ENCODE data around the gene PCMTD2. TPM values are rescaled to one million over a fixed set of nuclear protein-coding genes. Genes with fewer than 3 reads are reported as not detected.
A peak's percentile ranks its signal among the peaks of the same experiment; 100 is the strongest.
"Not testable (repeated sequence)": the region's sequence is repeated elsewhere in the genome, so short reads cannot be mapped to it uniquely, and the experiment has no call there.

Gene PCMTD2
- total and polyA plus RNA-seq, 2 of the 13 experiments (the other 11 are each of a cell fraction or from before 2014, with no cell fraction given) = 47.0 to 76.9 TPM

DNA sequence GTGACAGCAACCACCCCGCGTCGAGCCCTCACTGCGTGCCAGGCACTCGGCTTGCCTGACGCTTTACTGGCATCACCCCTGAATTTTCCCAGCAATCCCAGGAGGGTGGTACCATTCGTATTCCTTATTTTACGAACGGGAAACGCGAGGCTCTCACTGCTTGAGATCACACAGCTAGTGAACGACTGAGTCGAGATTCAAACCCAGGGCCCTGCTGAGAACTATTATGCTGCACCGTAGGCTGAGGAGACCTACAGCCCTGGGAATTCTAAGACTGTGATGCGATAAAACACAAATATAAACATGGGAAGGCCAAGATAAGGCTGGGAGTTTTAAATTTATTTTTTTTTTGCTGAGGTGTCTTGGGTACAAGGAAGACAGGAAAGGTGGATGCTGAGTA, 60.3 kb downstream of the PCMTD2 start:
- FAIRE-seq; BruUV-seq (replicated peaks); H3K4me1 ChIP-seq (ENCODE audit: insufficient read depth, low read length); H3K27ac ChIP-seq (ENCODE audit: extremely low read length, insufficient read depth, low read length); H3K4me3 ChIP-seq (replicated peaks in 1 of 3; ENCODE audit: insufficient read depth in 1 of 3, low read depth in 2 of 3, low read length in 3 of 3); intact Hi-C loops (cut with micrococcal nuclease; ENCODE audit: unreplicated experiment); H3K79me2 ChIP-seq (ENCODE audit: insufficient read depth, low read length); POLR2A ChIA-PET; ATAC-seq; CTCF ChIA-PET (ENCODE audit: low intra/inter-chr PET ratio, low total read pairs); H3K9me3 ChIP-seq (ENCODE audit: low read length); H3K4me2 ChIP-seq (ENCODE audit: low read depth, low read length); DNase-seq (ENCODE audit: low spot score); H3K36me3 ChIP-seq (replicated peaks in 1 of 2; ENCODE audit: control insufficient read depth in 1 of 2, insufficient read depth in 2 of 2, low read length in 2 of 2); in situ Hi-C loops (cut with HindIII; ENCODE audit: extremely low pct_ligation_motif_present, low pct_unique_long_range_greater_than_20kb); H3K9ac ChIP-seq (ENCODE audit: insufficient read depth, low read depth, low read length); H4K20me1 ChIP-seq (ENCODE audit: insufficient read depth, low read length); H2AFZ ChIP-seq (ENCODE audit: low read length): not testable (repeated sequence)
- TF ChIP-seq EZH2 (conservative IDR thresholded peaks at IDR 0.05; ENCODE audit: low read depth, low read length) = 0 out of 2 replicates have a peak, but pooled peaks have one; percentile 28
- H3K27me3 ChIP-seq (ENCODE audit: control insufficient read depth in 1 of 2, insufficient read depth in 2 of 2, low read length in 2 of 2) = peaks cover 0 to 13% of the 10 kb centered on the region in 2 experiments; a peak in 3 of 5 replicates
- 85% methylated on average over 9 of the region's 15 CpGs for WGBS (ENCODE audit: low lambda C conversion rate)

DNA sequence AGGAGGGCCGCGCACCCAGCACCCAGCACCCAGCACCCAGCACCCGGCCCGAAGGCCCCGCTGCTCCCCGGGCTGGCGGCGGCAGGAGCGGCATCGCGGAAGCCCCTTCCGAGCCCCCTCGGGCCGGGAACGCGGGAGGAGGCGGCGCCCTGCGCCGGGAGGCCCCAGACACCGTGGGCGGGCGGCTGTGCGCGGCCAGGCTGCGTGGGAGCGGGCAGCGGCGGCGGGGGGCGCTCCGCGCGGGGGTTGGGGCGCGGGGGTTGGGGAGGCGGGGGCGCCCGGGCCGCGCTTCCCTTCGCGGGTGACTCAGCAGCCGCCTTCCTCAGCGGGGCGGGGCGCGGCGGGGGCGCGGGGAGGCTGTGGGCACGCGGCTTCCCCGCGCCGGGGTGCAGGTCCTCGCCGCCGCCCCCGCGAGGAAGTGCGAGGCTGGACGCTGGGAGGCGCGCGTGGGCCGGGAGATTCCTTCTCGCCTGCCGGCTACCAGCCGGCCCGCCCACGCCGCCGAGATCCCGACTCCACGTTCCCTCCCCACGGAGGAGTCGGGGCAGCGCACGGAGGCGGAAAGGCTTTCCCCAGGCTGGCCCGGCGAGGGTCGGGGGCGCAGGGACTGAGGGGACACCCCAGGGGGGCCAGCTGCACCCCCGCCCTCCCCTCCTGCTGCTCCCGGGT, 61.0 kb downstream of the PCMTD2 start:
- H3K9ac ChIP-seq (ENCODE audit: insufficient read depth, low read depth, low read length); H3K79me2 ChIP-seq (ENCODE audit: insufficient read depth, low read length); H2AFZ ChIP-seq (ENCODE audit: low read length); CTCF ChIA-PET (ENCODE audit: low intra/inter-chr PET ratio, low total read pairs); H4K20me1 ChIP-seq (ENCODE audit: insufficient read depth, low read length); BruUV-seq (replicated peaks); H3K9me3 ChIP-seq (ENCODE audit: low read length); DNase-seq (ENCODE audit: low spot score); H3K27ac ChIP-seq (ENCODE audit: extremely low read length, insufficient read depth, low read length); in situ Hi-C loops (cut with HindIII; ENCODE audit: extremely low pct_ligation_motif_present, low pct_unique_long_range_greater_than_20kb); POLR2A ChIA-PET; intact Hi-C loops (cut with micrococcal nuclease; ENCODE audit: unreplicated experiment); H3K4me1 ChIP-seq (ENCODE audit: insufficient read depth, low read length); FAIRE-seq; H3K36me3 ChIP-seq (replicated peaks in 1 of 2; ENCODE audit: control insufficient read depth in 1 of 2, insufficient read depth in 2 of 2, low read length in 2 of 2): not testable (repeated sequence)
- TF ChIP-seq STAG1 (CRISPR knock-in tag; IDR thresholded peaks at IDR 0.05) = peak; percentile 31
- TF ChIP-seq, protein P1, sequence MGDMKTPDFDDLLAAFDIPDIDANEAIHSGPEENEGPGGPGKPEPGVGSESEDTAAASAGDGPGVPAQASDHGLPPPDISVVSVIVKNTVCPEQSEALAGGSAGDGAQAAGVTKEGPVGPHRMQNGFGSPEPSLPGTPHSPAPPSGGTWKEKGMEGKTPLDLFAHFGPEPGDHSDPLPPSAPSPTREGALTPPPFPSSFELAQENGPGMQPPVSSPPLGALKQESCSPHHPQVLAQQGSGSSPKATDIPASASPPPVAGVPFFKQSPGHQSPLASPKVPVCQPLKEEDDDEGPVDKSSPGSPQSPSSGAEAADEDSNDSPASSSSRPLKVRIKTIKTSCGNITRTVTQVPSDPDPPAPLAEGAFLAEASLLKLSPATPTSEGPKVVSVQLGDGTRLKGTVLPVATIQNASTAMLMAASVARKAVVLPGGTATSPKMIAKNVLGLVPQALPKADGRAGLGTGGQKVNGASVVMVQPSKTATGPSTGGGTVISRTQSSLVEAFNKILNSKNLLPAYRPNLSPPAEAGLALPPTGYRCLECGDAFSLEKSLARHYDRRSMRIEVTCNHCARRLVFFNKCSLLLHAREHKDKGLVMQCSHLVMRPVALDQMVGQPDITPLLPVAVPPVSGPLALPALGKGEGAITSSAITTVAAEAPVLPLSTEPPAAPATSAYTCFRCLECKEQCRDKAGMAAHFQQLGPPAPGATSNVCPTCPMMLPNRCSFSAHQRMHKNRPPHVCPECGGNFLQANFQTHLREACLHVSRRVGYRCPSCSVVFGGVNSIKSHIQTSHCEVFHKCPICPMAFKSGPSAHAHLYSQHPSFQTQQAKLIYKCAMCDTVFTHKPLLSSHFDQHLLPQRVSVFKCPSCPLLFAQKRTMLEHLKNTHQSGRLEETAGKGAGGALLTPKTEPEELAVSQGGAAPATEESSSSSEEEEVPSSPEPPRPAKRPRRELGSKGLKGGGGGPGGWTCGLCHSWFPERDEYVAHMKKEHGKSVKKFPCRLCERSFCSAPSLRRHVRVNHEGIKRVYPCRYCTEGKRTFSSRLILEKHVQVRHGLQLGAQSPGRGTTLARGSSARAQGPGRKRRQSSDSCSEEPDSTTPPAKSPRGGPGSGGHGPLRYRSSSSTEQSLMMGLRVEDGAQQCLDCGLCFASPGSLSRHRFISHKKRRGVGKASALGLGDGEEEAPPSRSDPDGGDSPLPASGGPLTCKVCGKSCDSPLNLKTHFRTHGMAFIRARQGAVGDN (CRISPR knock-in tag; IDR thresholded peaks at IDR 0.05) = 0 out of 2 replicates have a peak, but pooled peaks have one; percentile 8
- TF ChIP-seq, protein P2, sequence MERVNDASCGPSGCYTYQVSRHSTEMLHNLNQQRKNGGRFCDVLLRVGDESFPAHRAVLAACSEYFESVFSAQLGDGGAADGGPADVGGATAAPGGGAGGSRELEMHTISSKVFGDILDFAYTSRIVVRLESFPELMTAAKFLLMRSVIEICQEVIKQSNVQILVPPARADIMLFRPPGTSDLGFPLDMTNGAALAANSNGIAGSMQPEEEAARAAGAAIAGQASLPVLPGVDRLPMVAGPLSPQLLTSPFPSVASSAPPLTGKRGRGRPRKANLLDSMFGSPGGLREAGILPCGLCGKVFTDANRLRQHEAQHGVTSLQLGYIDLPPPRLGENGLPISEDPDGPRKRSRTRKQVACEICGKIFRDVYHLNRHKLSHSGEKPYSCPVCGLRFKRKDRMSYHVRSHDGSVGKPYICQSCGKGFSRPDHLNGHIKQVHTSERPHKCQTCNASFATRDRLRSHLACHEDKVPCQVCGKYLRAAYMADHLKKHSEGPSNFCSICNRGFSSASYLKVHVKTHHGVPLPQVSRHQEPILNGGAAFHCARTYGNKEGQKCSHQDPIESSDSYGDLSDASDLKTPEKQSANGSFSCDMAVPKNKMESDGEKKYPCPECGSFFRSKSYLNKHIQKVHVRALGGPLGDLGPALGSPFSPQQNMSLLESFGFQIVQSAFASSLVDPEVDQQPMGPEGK (CRISPR knock-in tag; IDR thresholded peaks at IDR 0.05) = peak; percentile 71
- TF ChIP-seq, protein P3, sequence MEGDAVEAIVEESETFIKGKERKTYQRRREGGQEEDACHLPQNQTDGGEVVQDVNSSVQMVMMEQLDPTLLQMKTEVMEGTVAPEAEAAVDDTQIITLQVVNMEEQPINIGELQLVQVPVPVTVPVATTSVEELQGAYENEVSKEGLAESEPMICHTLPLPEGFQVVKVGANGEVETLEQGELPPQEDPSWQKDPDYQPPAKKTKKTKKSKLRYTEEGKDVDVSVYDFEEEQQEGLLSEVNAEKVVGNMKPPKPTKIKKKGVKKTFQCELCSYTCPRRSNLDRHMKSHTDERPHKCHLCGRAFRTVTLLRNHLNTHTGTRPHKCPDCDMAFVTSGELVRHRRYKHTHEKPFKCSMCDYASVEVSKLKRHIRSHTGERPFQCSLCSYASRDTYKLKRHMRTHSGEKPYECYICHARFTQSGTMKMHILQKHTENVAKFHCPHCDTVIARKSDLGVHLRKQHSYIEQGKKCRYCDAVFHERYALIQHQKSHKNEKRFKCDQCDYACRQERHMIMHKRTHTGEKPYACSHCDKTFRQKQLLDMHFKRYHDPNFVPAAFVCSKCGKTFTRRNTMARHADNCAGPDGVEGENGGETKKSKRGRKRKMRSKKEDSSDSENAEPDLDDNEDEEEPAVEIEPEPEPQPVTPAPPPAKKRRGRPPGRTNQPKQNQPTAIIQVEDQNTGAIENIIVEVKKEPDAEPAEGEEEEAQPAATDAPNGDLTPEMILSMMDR (CRISPR knock-in tag; IDR thresholded peaks at IDR 0.05) = peak; percentile 52
- peak overlapping the region; percentile 49; the same call in 1 of the 2 replicates for H3K4me2 ChIP-seq (ENCODE audit: low read depth, low read length)
- 39% methylated on average over 38 of the region's 87 CpGs for WGBS (ENCODE audit: low lambda C conversion rate)
- ATAC-seq = peak; percentile 45; the same call in 2 of the 3 replicates
- H3K4me3 ChIP-seq (replicated peaks in 1 of 3; ENCODE audit: insufficient read depth in 1 of 3, low read depth in 2 of 3, low read length in 3 of 3) = peak overlapping the region in 2 of 3 experiments; percentile 20 to 58; a peak in 2 of 6 replicates
- H3K27me3 ChIP-seq (ENCODE audit: control insufficient read depth in 1 of 2, insufficient read depth in 2 of 2, low read length in 2 of 2) = peaks cover 0 to 13% of the 10 kb centered on the region in 2 experiments; a peak in 3 of 5 replicates
